Measurements from ENCODE around the gene NUPR2.
"Not testable (repeated sequence)": the region's sequence is repeated elsewhere in the genome, so short reads cannot be mapped to it uniquely, and the experiment has no call there.

Gene NUPR2

GRCh38 chr7:56087445-56087844 is 28.8 kb downstream of the NUPR2 start:
- H3K4me1 ChIP-seq (ENCODE audit: control insufficient read depth in 1 of 2, insufficient read depth in 1 of 2, low read depth in 1 of 2, low read length in 1 of 2), result no peaks in the 10 kb centered on the region
- no peak for TF ChIP-seq CTCF (IDR thresholded peaks at IDR 0.05)
- H3K9me3 ChIP-seq, result no peaks in the 10 kb centered on the region
- no peaks in the 10 kb centered on the region for H3K36me3 ChIP-seq
- H3K27me3 ChIP-seq, result no peaks in the 10 kb centered on the region
- no peak overlapping the region for H3K27ac ChIP-seq
- no peak overlapping the region for H3K4me3 ChIP-seq (ENCODE audit: low read depth in 1 of 2, low read length in 1 of 2)

DNA sequence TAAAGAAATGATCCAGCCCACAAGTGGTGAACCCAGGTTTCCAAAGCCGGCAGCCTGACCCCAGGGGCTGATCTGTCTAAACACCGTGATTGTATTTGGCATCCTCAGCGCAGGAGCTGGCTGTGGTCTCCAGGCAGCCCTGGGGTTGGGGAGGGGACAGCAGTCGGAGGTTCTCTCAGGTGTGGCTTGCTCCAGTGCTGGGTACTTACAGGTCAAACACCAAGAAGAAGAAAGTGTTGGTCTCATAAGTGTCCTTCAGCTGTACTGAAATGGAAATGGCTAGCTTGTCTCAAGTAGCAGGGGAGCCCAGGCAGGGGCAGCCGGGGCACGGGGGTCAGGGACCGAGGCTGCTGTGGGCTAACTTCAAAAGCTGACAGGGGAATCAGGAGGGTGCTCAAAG is 29.5 kb downstream of the NUPR2 start:
- H3K4me1 ChIP-seq (ENCODE audit: control insufficient read depth in 1 of 2, insufficient read depth in 1 of 2, low read depth in 1 of 2, low read length in 1 of 2), result no peaks in the 10 kb centered on the region
- peaks cover 4% of the 10 kb centered on the region for H3K36me3 ChIP-seq
- no peak overlapping the region for H3K27ac ChIP-seq
- no peaks in the 10 kb centered on the region for H3K27me3 ChIP-seq
- no peaks in the 10 kb centered on the region for H3K9me3 ChIP-seq
- no peak for TF ChIP-seq CTCF (IDR thresholded peaks at IDR 0.05)
- H3K4me3 ChIP-seq (ENCODE audit: low read depth in 1 of 2, low read length in 1 of 2), result no peak overlapping the region

DNA sequence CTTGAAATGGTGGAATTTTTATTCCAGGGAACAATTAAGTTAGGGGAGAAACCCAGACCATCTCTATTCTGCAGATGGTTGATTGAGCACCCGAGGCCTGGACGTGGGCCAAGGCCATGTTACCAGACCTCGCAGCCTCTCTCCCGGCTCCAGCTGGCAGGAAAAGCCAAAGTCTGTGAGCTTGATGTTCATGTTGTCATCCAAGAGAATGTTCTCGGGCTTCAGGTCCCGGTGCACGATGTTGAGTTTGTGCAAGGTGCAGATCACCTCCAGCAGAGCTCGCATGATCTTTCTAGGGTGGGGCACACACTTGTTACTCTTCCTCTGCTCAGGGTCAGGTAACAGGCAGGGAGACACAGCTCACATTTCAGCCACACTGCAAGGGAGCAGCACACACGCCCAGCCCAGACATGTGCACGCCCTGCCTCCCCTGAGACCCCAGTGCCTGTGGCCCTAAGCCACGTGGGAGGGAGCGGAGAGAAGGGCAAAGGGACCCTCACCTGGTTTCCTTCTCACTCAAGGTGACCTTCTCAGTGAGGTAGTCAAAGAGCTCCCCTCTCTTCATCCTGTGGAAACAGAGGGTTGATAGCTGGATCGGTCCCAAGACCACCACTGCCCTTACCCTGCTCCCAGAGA is 32.9 kb downstream of the NUPR2 start:
- no peak overlapping the region for H3K27ac ChIP-seq
- H3K27me3 ChIP-seq, result no peaks in the 10 kb centered on the region
- peaks cover 23% of the 10 kb centered on the region for H3K36me3 ChIP-seq
- no peaks in the 10 kb centered on the region for H3K9me3 ChIP-seq
- no peaks in the 10 kb centered on the region for H3K4me1 ChIP-seq (ENCODE audit: control insufficient read depth in 1 of 2, insufficient read depth in 1 of 2, low read depth in 1 of 2, low read length in 1 of 2)
- TF ChIP-seq CTCF (IDR thresholded peaks at IDR 0.05), result no peak
- H3K4me3 ChIP-seq (ENCODE audit: low read depth in 1 of 2, low read length in 1 of 2), result no peak overlapping the region

GRCh38 chr7:56081626-56082340 is 34.4 kb downstream of the NUPR2 start:
- no peaks in the 10 kb centered on the region for H3K9me3 ChIP-seq
- H3K27ac ChIP-seq, result no peak overlapping the region
- no peaks in the 10 kb centered on the region for H3K4me1 ChIP-seq (ENCODE audit: control insufficient read depth in 1 of 2, insufficient read depth in 1 of 2, low read depth in 1 of 2, low read length in 1 of 2)
- no peaks in the 10 kb centered on the region for H3K27me3 ChIP-seq
- H3K4me3 ChIP-seq (ENCODE audit: low read depth in 1 of 2, low read length in 1 of 2), result no peak overlapping the region
- TF ChIP-seq CTCF (IDR thresholded peaks at IDR 0.05), result no peak
- peaks cover 30% of the 10 kb centered on the region for H3K36me3 ChIP-seq

DNA sequence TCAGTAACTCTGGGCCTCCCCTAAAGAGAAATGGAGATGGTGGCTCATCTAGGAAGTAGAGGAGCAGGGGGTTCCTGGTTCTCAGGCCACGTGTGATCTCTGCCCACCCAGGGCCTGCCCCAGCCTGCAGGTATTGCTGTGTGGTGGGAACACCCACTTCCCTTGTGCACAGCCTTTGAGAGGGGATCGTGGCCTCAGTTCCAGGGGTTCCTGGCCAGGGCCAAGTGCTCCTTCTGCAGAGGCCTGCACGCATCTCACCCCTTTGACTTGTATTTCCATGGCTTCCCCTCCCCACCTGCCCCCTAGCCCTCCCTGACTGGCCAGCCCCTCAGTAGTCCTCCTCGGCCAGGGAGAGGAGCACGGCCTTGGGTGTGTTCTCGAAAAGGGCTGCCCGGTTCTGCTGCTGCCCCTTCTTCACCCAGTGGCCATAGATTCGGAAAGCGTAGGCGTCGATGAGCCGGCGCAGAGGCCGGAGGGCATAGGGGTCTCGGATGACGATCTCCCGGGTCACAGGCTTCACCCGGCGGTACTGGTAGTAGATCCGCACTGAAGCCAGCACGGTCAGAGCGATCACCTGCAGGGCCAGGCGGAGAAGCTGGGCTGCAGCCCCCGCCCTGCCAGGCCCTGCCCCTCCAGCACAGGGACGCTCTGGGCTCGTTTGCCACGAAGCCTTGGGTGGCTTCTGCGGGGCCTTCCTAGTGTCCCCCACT is 35.3 kb downstream of the NUPR2 start:
- H3K4me1 ChIP-seq (ENCODE audit: control insufficient read depth in 1 of 2, insufficient read depth in 1 of 2, low read depth in 1 of 2, low read length in 1 of 2); H3K27ac ChIP-seq; H3K9me3 ChIP-seq; H3K4me3 ChIP-seq (ENCODE audit: low read depth in 1 of 2, low read length in 1 of 2); H3K27me3 ChIP-seq: not testable (repeated sequence)
- H3K36me3 ChIP-seq, result peaks cover 30% of the 10 kb centered on the region
